GM23338 (cell line): ENCODE measurements around the gene FIG4. TPM values are rescaled to one million over a fixed set of nuclear protein-coding genes. Genes with fewer than 3 reads are reported as not detected.

Source experiments
- CTCF ChIP-seq, 2 experiments: fragments of 200-600 bp in 1 of 2; sonication (generic) in 1 of 2; conservative IDR thresholded peaks; 2 replicates each; pipeline versions ENCODE4 v1.5.1 to v1.6.1; 2016 to 2017; ENCODE audit warnings: antibody characterized with exemption in 2 of 2, low read depth in 2 of 2, mild to moderate bottlenecking in 2 of 2, moderate library complexity in 1 of 2
- polyA plus RNA-seq: library from polyadenylated mRNA; unstranded; fragments of >200 nt; fragmentation: Nextera tagmentation; extraction: Ambion mirVana; gene quantifications from 2 replicates; pipeline ENCODE4 v1.2.1, GENCODE V29; 2016
- total RNA-seq: library from RNA; depleted of rRNA; stranded (reverse); fragments of >200 nt; shearing (Covaris generic); gene quantifications from 2 replicates; pipeline ENCODE4 v1.2.3, GENCODE V29; 2014
- TF ChIP-seq, protein P1 (sequence below): IDR thresholded peaks from one replicate; pipeline ENCODE4 v1.6.1; 2018; ENCODE audit warnings: antibody characterized with exemption; ENCODE audit not compliant: unreplicated experiment
- TF ChIP-seq, protein P2 (sequence below): fragments of 250-450 bp; sonication (Bioruptor Pico); IDR thresholded peaks from 2 replicates; pipeline ENCODE4 v1.5.0; 2020; ENCODE audit warnings: mild to moderate bottlenecking, moderate library complexity

The FIG4 gene
- total and polyA plus RNA-seq, 2 experiments from 2014 or later = 7.0 to 16.9 TPM

DNA sequence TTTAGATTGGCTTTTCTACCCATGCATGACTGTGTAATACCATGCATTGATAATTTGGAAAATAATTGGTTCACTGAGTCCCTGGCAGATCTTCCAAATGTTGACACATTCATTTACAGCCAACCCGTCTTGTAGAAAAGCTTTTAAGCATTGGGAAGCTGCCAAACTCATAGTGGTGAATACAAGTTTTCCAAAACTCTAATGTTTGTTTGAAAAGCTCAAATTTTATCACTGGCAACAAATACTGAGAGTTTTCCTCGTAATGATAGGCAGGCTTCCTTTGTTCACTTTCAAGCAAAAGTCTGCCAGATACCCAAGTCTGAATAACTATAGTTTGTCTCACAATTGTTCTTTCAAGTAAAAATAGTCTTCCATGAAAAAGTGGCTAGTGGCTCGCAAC is 143.0 kb downstream of the FIG4 start (continued):
- TF ChIP-seq, protein P1, sequence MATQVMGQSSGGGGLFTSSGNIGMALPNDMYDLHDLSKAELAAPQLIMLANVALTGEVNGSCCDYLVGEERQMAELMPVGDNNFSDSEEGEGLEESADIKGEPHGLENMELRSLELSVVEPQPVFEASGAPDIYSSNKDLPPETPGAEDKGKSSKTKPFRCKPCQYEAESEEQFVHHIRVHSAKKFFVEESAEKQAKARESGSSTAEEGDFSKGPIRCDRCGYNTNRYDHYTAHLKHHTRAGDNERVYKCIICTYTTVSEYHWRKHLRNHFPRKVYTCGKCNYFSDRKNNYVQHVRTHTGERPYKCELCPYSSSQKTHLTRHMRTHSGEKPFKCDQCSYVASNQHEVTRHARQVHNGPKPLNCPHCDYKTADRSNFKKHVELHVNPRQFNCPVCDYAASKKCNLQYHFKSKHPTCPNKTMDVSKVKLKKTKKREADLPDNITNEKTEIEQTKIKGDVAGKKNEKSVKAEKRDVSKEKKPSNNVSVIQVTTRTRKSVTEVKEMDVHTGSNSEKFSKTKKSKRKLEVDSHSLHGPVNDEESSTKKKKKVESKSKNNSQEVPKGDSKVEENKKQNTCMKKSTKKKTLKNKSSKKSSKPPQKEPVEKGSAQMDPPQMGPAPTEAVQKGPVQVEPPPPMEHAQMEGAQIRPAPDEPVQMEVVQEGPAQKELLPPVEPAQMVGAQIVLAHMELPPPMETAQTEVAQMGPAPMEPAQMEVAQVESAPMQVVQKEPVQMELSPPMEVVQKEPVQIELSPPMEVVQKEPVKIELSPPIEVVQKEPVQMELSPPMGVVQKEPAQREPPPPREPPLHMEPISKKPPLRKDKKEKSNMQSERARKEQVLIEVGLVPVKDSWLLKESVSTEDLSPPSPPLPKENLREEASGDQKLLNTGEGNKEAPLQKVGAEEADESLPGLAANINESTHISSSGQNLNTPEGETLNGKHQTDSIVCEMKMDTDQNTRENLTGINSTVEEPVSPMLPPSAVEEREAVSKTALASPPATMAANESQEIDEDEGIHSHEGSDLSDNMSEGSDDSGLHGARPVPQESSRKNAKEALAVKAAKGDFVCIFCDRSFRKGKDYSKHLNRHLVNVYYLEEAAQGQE = no peak
- no peak for TF ChIP-seq CTCF (conservative IDR thresholded peaks at IDR 0.05; ENCODE audit: low read depth in 2 of 2)
- TF ChIP-seq, protein P2, sequence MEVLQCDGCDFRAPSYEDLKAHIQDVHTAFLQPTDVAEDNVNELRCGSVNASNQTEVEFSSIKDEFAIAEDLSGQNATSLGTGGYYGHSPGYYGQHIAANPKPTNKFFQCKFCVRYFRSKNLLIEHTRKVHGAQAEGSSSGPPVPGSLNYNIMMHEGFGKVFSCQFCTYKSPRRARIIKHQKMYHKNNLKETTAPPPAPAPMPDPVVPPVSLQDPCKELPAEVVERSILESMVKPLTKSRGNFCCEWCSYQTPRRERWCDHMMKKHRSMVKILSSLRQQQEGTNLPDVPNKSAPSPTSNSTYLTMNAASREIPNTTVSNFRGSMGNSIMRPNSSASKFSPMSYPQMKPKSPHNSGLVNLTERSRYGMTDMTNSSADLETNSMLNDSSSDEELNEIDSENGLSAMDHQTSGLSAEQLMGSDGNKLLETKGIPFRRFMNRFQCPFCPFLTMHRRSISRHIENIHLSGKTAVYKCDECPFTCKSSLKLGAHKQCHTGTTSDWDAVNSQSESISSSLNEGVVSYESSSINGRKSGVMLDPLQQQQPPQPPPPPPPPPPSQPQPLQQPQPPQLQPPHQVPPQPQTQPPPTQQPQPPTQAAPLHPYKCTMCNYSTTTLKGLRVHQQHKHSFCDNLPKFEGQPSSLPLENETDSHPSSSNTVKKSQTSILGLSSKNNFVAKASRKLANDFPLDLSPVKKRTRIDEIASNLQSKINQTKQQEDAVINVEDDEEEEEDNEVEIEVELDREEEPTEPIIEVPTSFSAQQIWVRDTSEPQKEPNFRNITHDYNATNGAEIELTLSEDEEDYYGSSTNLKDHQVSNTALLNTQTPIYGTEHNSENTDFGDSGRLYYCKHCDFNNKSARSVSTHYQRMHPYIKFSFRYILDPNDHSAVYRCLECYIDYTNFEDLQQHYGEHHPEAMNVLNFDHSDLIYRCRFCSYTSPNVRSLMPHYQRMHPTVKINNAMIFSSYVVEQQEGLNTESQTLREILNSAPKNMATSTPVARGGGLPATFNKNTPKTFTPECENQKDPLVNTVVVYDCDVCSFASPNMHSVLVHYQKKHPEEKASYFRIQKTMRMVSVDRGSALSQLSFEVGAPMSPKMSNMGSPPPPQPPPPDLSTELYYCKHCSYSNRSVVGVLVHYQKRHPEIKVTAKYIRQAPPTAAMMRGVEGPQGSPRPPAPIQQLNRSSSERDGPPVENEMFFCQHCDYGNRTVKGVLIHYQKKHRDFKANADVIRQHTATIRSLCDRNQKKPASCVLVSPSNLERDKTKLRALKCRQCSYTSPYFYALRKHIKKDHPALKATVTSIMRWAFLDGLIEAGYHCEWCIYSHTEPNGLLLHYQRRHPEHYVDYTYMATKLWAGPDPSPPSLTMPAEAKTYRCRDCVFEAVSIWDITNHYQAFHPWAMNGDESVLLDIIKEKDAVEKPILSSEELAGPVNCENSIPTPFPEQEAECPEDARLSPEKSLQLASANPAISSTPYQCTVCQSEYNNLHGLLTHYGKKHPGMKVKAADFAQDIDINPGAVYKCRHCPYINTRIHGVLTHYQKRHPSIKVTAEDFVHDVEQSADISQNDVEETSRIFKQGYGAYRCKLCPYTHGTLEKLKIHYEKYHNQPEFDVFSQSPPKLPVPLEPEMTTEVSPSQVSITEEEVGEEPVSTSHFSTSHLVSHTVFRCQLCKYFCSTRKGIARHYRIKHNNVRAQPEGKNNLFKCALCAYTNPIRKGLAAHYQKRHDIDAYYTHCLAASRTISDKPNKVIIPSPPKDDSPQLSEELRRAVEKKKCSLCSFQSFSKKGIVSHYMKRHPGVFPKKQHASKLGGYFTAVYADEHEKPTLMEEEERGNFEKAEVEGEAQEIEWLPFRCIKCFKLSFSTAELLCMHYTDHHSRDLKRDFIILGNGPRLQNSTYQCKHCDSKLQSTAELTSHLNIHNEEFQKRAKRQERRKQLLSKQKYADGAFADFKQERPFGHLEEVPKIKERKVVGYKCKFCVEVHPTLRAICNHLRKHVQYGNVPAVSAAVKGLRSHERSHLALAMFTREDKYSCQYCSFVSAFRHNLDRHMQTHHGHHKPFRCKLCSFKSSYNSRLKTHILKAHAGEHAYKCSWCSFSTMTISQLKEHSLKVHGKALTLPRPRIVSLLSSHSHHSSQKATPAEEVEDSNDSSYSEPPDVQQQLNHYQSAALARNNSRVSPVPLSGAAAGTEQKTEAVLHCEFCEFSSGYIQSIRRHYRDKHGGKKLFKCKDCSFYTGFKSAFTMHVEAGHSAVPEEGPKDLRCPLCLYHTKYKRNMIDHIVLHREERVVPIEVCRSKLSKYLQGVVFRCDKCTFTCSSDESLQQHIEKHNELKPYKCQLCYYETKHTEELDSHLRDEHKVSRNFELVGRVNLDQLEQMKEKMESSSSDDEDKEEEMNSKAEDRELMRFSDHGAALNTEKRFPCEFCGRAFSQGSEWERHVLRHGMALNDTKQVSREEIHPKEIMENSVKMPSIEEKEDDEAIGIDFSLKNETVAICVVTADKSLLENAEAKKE (CRISPR knock-in tag) = no peak
